HEK293 (cell line): ENCODE results near the gene VPS11.

Source experiments
- CTCF ChIP-seq: fragments of 450-650 bp; formaldehyde crosslinking; IDR thresholded peaks from 2 replicates; pipeline ENCODE4 v1.5.1; 2016; ENCODE audit warnings: missing biosample characterization, missing genetic modification characterization
- GLI4 ChIP-seq: fragments of 450-650 bp; formaldehyde crosslinking; IDR thresholded peaks from 2 replicates; pipeline ENCODE4 v1.5.1; 2016; ENCODE audit warnings: missing biosample characterization, missing genetic modification characterization
- SCRT2 ChIP-seq: fragments of 450-650 bp; formaldehyde crosslinking; IDR thresholded peaks from 2 replicates; pipeline ENCODE4 v1.5.1; 2016; ENCODE audit warnings: missing biosample characterization, missing genetic modification characterization
- SETDB1 ChIP-seq: IDR thresholded peaks from one replicate; pipeline ENCODE4 v1.6.1; 2017; ENCODE audit warnings: mild to moderate bottlenecking, low read length, moderate library complexity, mixed read lengths; ENCODE audit not compliant: insufficient read length
- ZBTB44 ChIP-seq: fragments of 450-650 bp; IDR thresholded peaks from 2 replicates; pipeline ENCODE4 v1.5.1; 2018; ENCODE audit warnings: missing biosample characterization, mild to moderate bottlenecking, missing genetic modification characterization
- ZBTB7A ChIP-seq: fragments of 450-650 bp; formaldehyde crosslinking; IDR thresholded peaks from 2 replicates; pipeline ENCODE4 v1.5.1; 2016; ENCODE audit warnings: low read depth, missing biosample characterization, missing genetic modification characterization
- ZNF114 ChIP-seq: fragments of 450-650 bp; formaldehyde crosslinking; IDR thresholded peaks from 2 replicates; pipeline ENCODE4 v1.5.0; 2017; ENCODE audit warnings: missing biosample characterization, missing genetic modification characterization
- ZNF184 ChIP-seq: fragments of 450-650 bp; IDR thresholded peaks from 2 replicates; pipeline ENCODE4 v1.5.1; 2018; ENCODE audit warnings: missing biosample characterization, mild to moderate bottlenecking, missing genetic modification characterization
- ZNF449 ChIP-seq: fragments of 450-650 bp; formaldehyde crosslinking; IDR thresholded peaks from 2 replicates; pipeline ENCODE4 v1.5.1; 2017; ENCODE audit warnings: missing biosample characterization, mild to moderate bottlenecking, missing genetic modification characterization, moderate library complexity
- ZNF549 ChIP-seq: fragments of 450-650 bp; IDR thresholded peaks from 2 replicates; pipeline ENCODE4 v1.5.1; 2018; ENCODE audit warnings: missing biosample characterization, missing genetic modification characterization, mild to moderate bottlenecking, inconsistent platforms, moderate library complexity

DNA sequence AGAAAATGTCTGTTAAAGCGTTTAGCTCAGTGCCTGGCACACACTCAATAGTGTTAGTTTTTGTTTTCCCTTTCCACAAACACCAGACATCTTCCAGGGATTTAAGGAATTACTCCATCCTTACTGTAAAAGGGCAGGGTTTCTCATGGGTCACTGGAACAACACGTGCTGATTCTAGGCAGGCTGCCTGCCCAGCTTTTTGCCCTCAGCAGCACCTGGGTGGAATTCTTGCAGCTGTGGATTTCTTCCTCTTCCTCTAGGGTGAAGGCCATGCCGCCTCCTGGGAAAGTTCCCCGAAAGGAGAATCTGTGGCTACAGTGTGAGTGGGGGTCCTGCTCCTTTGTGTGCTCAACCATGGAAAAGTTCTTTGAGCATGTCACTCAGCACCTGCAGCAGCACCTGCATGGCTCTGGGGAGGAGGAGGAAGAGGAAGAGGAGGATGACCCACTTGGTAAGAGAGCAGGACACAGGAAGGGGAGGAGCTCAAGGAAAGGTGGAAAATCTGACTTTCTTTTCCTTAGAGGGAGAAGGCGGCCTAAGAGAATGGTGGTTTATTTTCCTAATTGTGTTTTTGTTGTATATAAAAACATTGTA, 59.2 kb downstream of the VPS11 start:
- no peak for TF ChIP-seq GLI4 (tag by site-specific recombination)
- no peak for TF ChIP-seq CTCF (tag by site-specific recombination)
- no peak for TF ChIP-seq SETDB1
- TF ChIP-seq ZNF114, result no peak
- no peak for TF ChIP-seq ZBTB7A
- no peak for TF ChIP-seq ZNF549 (tag by site-specific recombination)
- TF ChIP-seq ZBTB44, result no peak
- TF ChIP-seq ZNF449 (tag by site-specific recombination), result no peak
- TF ChIP-seq ZNF184 (tag by site-specific recombination), result no peak
- TF ChIP-seq SCRT2, result no peak
